Loucy (cell line): Measurements from ENCODE around the gene CEP152.

ENCODE experiments used
- H2AFZ ChIP-seq: fragments of 200-600 bp; sonication (generic); 2 replicates; pipeline ENCODE4 v1.6.0; 2016; ENCODE audit warnings: antibody characterized with exemption, mild to moderate bottlenecking, low read length, moderate library complexity
- H3F3A ChIP-seq: fragments of 200-600 bp; 2 replicates; pipeline ENCODE4 v1.6.0; 2016; ENCODE audit warnings: antibody characterized with exemption, low read depth, mild to moderate bottlenecking
- H3K27me3 ChIP-seq: fragments of 200-600 bp; sonication (generic); 2 replicates; pipeline ENCODE4 v1.6.1; 2014; ENCODE audit warnings: low read length, mild to moderate bottlenecking; ENCODE audit not compliant: insufficient read depth, poor library complexity, severe bottlenecking
- H3K36me3 ChIP-seq: fragments of 200-600 bp; sonication (generic); 2 replicates; pipeline ENCODE4 v1.6.1; 2016; ENCODE audit warnings: low read length; ENCODE audit not compliant: insufficient read depth
- H3K4me1 ChIP-seq: fragments of 200-600 bp; sonication (generic); 2 replicates; pipeline ENCODE4 v1.5.1; 2014; ENCODE audit warnings: low read length, mild to moderate bottlenecking; ENCODE audit not compliant: insufficient read depth, poor library complexity, severe bottlenecking
- H3K4me2 ChIP-seq: fragments of 200-600 bp; sonication (generic); 2 replicates; pipeline ENCODE4 v1.6.0; 2014; ENCODE audit warnings: antibody characterized with exemption, low read length, low read depth, mild to moderate bottlenecking; ENCODE audit not compliant: poor library complexity, severe bottlenecking
- H3K4me3 ChIP-seq: fragments of 200-600 bp; sonication (generic); 2 replicates; pipeline ENCODE4 v1.5.1; 2014; ENCODE audit warnings: low read length, mild to moderate bottlenecking, mixed read lengths; ENCODE audit not compliant: poor library complexity, severe bottlenecking
- H3K79me2 ChIP-seq: fragments of 200-600 bp; sonication (generic); 2 replicates; pipeline ENCODE4 v1.6.1; 2014; ENCODE audit warnings: low read length; ENCODE audit not compliant: insufficient read depth
- H3K9ac ChIP-seq: fragments of 200-600 bp; sonication (generic); 2 replicates; pipeline ENCODE4 v1.6.0; 2014; ENCODE audit warnings: mild to moderate bottlenecking, low read depth, low read length, moderate library complexity; ENCODE audit not compliant: poor library complexity, severe bottlenecking
- H3K9me2 ChIP-seq: fragments of 200-600 bp; sonication (generic); replicated peaks from 2 replicates; pipeline ENCODE4 v1.6.1; 2016; ENCODE audit warnings: low read depth, low read length, mixed read lengths
- H3K9me3 ChIP-seq: fragments of 200-600 bp; sonication (generic); 2 replicates; pipeline ENCODE4 v1.6.1; 2014; ENCODE audit warnings: mild to moderate bottlenecking, antibody characterized with exemption, low read length, low read depth; ENCODE audit not compliant: insufficient read depth
- H4K20me1 ChIP-seq: fragments of 200-600 bp; sonication (generic); 2 replicates; pipeline ENCODE4 v1.6.0; 2014; ENCODE audit warnings: antibody characterized with exemption, low read length, mild to moderate bottlenecking; ENCODE audit not compliant: insufficient read depth, poor library complexity, severe bottlenecking
- CTCF ChIP-seq: fragments of 200-600 bp; sonication (generic); conservative IDR thresholded peaks from 2 replicates; pipeline ENCODE4 v1.5.1; 2014; ENCODE audit warnings: mild to moderate bottlenecking, antibody characterized with exemption, low read length
- EZH2phosphoT487 ChIP-seq: fragments of 200-600 bp; IDR thresholded peaks from 2 replicates; pipeline ENCODE4 v1.6.1; 2018; ENCODE audit warnings: antibody characterized with exemption, mild to moderate bottlenecking, moderate library complexity, borderline replicate concordance

The CEP152 gene

DNA sequence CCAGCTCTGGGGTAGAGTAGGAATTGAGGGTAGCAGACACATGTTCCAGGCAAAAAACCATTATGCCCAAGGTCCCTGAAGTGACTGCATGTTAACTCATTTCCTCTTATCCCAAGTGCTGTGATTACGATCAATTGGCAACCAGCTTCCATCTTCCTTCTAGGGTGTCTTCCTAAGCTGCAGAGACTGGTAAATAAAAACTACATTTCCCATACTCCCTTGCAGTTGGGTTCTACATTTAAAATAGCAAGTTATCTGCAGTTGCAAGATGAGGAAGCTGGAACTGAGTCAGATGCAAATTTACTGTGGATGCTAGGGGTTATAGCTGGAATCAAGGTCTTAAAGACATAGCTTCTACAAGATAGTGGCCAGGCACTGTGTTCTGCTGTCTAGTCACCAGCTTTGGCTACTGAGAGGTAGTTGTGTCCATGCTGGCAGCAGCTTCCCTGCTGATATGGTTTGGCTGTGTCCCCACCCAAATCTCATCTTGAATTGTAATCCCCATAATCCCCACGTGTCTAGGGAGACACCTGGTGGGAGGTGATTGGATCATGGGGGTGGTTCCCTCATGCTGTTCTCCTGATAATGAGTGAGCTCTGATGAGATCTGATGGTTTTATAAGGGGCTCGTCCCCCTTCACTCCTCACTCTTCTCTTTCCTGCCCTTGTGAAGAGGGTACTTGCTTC lies 114.1 kb downstream of the CEP152 start:
- no peaks in the 10 kb centered on the region for H4K20me1 ChIP-seq
- H2AFZ ChIP-seq: no peak overlapping the region
- no peaks in the 10 kb centered on the region for H3F3A ChIP-seq
- H3K4me1 ChIP-seq: no peaks in the 10 kb centered on the region
- no peak overlapping the region for H3K4me2 ChIP-seq
- H3K36me3 ChIP-seq: no peaks in the 10 kb centered on the region
- no peaks in the 10 kb centered on the region for H3K27me3 ChIP-seq
- no peaks in the 10 kb centered on the region for H3K9me3 ChIP-seq
- TF ChIP-seq EZH2phosphoT487 (no peak), CTCF (no peak)
- no peaks in the 10 kb centered on the region for H3K9me2 ChIP-seq
- H3K4me3 ChIP-seq: no peak overlapping the region
- H3K9ac ChIP-seq: no peak overlapping the region
- H3K79me2 ChIP-seq: no peaks in the 10 kb centered on the region

GRCh38 chr15:48695827-48696573 lies 114.9 kb downstream of the CEP152 start:
- H3K9ac ChIP-seq: no peak overlapping the region
- no peak overlapping the region for H2AFZ ChIP-seq

DNA sequence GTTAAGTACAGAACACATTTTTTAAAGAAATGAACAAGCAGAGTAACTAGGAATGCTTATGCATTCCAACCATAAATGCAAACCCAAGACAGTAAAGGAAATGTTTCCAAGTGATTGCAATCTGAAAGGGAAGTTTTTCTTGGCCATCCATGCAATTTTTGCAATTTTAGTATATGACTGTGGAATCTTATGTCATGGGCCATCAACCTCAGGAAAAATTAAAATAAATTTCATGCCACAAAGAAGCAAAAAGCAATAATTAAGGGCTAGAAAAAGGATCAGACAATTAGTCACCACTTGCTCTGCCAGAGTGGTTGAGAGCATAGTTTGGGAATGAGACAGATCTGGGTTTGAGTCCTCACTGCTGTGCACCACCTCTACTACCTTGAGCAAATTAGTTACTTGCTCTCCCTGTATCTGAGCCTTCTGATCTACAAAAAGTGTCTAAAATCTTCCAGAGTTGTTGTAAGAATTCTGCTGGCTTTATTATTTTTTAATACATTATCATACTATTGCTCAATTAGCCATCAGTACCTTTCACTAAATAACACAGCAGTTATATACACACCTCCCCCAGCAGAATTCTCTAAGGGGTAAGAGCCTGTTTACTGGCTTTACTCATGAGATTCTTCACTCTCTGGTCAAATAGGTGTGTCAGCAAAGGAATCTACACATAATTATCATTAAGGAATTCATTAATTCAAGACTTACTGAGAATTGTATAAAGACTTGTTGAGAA lies 115.6 kb downstream of the CEP152 start:
- H3K9ac ChIP-seq: no peak overlapping the region
- no peaks in the 10 kb centered on the region for H3K79me2 ChIP-seq
- no peak overlapping the region for H3K4me3 ChIP-seq
- no peak overlapping the region for H2AFZ ChIP-seq
- H3K9me2 ChIP-seq: no peaks in the 10 kb centered on the region
- no peaks in the 10 kb centered on the region for H3K9me3 ChIP-seq
- H3K36me3 ChIP-seq: no peaks in the 10 kb centered on the region
- no peaks in the 10 kb centered on the region for H3F3A ChIP-seq
- H3K4me1 ChIP-seq: no peaks in the 10 kb centered on the region
- H3K27me3 ChIP-seq: no peaks in the 10 kb centered on the region
- TF ChIP-seq CTCF (no peak), EZH2phosphoT487 (no peak)
- H3K4me2 ChIP-seq: no peak overlapping the region
- no peaks in the 10 kb centered on the region for H4K20me1 ChIP-seq

More at GRCh38 chr15:48695827-48696573, 114.9 kb downstream of the CEP152 start:
- Histone ChIP-seq H3K36me3 (no peaks in the 10 kb centered on the region), H3K9me2 (no peaks in the 10 kb centered on the region), H3F3A (no peaks in the 10 kb centered on the region), H3K79me2 (no peaks in the 10 kb centered on the region), H3K9me3 (no peaks in the 10 kb centered on the region), H4K20me1 (no peaks in the 10 kb centered on the region), H3K27me3 (no peaks in the 10 kb centered on the region), H3K4me3 (no peak overlapping the region), H3K4me2 (no peak overlapping the region), H3K4me1 (no peaks in the 10 kb centered on the region)
- TF ChIP-seq EZH2phosphoT487: no peak
- no peak for TF ChIP-seq CTCF
